Adrenal gland (tissue), 12 donors: Measurements from ENCODE around the gene RSKR. TPM values are rescaled to one million over a fixed set of nuclear protein-coding genes. Genes with fewer than 3 reads are reported as not detected.
A peak's percentile ranks its signal among the peaks of the same experiment; 100 is the strongest.
"Not testable (repeated sequence)": the region's sequence is repeated elsewhere in the genome, so short reads cannot be mapped to it uniquely, and the experiment has no call there.

ENCODE experiments used
- DNase-seq, 7 donors: peaks; one replicate each; pipeline ENCODE4 v3.0.0-alpha.2; 2019 to 2020
- H3K27ac ChIP-seq, 5 donors: fragments of 200-600 bp; sonication (generic) in 4 of 5; 1 replicate in 3 of 5; 2 replicates in 2 of 5; pipeline versions ENCODE4 v1.5.1 to v1.8.0; 2016 to 2020; ENCODE audit warnings: mild to moderate bottlenecking in 1 of 5
- H3K27me3 ChIP-seq: fragments of 200-600 bp; 2 replicates; pipeline ENCODE4 v1.8.0; 2021
- H3K36me3 ChIP-seq, 2 donors: fragments of 200-600 bp; replicated peaks in 1 of 2; 1 replicate in 1 of 2; 2 replicates in 1 of 2; pipeline versions ENCODE4 v1.5.1 to v1.8.0; 2018 to 2022
- H3K4me1 ChIP-seq, 2 donors: fragments of 200-600 bp; replicated peaks in 1 of 2; 1 replicate in 1 of 2; 2 replicates in 1 of 2; pipeline versions ENCODE4 v1.5.1 to v1.8.0; 2018 to 2021
- H3K4me3 ChIP-seq, 4 donors: fragments of 200-600 bp; sonication (generic) in 3 of 4; one replicate each; pipeline ENCODE4 v1.5.1; 2016 to 2018
- H3K9me3 ChIP-seq, 3 donors: fragments of 200-600 bp; sonication (generic) in 1 of 3; replicated peaks in 1 of 3; 1 replicate in 2 of 3; 2 replicates in 1 of 3; pipeline versions ENCODE4 v1.5.1 to v1.8.0; 2016 to 2021
- CTCF ChIP-seq, 6 experiments: fragments of 450-650 bp in 4 of 6; fragments of 200-600 bp in 2 of 6; sonication (generic) in 1 of 6; IDR thresholded peaks; 1 replicate in 5 of 6; 2 replicates in 1 of 6; pipeline versions ENCODE4 v1.5.1 to v1.8.0; 2016 to 2021; ENCODE audit warnings: antibody characterized with exemption in 6 of 6, mild to moderate bottlenecking in 2 of 6, moderate library complexity in 1 of 6
- POLR2A ChIP-seq, 2 donors: fragments of 450-650 bp; IDR thresholded peaks; one replicate each; pipeline ENCODE4 v1.6.1; 2017; ENCODE audit warnings: antibody characterized with exemption in 2 of 2, mild to moderate bottlenecking in 2 of 2, moderate library complexity in 1 of 2
- WGBS, 4 donors: extraction: QIAGEN DNeasy Blood & Tissue Kit in 2 of 4; methylation state at CpG; one replicate each; pipeline versions ENCODE4 v1.1.5 to v1.1.7; 2013 to 2017; 5-methylcytosine and 5-hydroxymethylcytosine counted together
- intact Hi-C, 2 donors: fragments of 100-400 bp; cut with DNase I; formaldehyde crosslinking; loops; one replicate each; pipeline versions ENCODE4 v1.14.1 to v1.15.0; 2022 to 2023
- polyA plus RNA-seq, 3 donors: library from polyadenylated mRNA; stranded (reverse); fragments of 200-250 nt in 2 of 3; fragments of 350-450 nt in 1 of 3; fragmentation: Illumina TruSeq in 1 of 3; extraction: RNeasy Lipid Tissue Mini Kit (QIAGEN cat#74804) in 1 of 3; gene quantifications; one replicate each; pipeline ENCODE4 v1.2.3, GENCODE V29; 2013 to 2014
- total RNA-seq, 9 donors: library from RNA; depleted of rRNA in 4 of 9; stranded (reverse); fragments of >200 nt in 4 of 9; fragments of 120-200 nt in 1 of 9; fragmentation: NEBNext Ultra II Directional in 1 of 9; extraction: Animal tissue kit (Norgen Biotek cat#: 25700) in 1 of 9; gene quantifications; one replicate each; pipeline versions ENCODE4 v1.1.0 to v1.2.4, GENCODE V29; 2013 to 2023
- donor health status: healthy with polysubstance abuse.
- donor health status: Bipolar disorder and iron deficiency.
- donor health status: DM: yes; HTN: yes; CAD: no.
- donor health status: DM: no; HTN: no; CAD: no.
- donor health status: DM: no; HTN: no; CAD: no.
- donor health status: DM: yes; HTN: yes; CAD: no.

RSKR gene
- total and polyA plus RNA-seq, 12 donors, result 1.1 to 12.3 (median 5.1) TPM

GRCh38 chr17:28661635-28662526, 47.9 kb upstream of the RSKR start, which contains the start of the genes SDF2 and SUPT6H:
TSS of gene SDF2 (minus strand) at chr17:28661906. CDS start at chr17:28661876, 30 bp downstream.
TSS of gene SUPT6H (plus strand) at chr17:28662205. CDS start at chr17:28673402, 11,197 bp downstream.
- Histone ChIP-seq H3K4me3 (peak within 1 kb of the TSS; percentile 50 to 97 (median 82)), H3K27me3 (no peaks in the 10 kb centered on the region), H3K36me3 (peaks cover 0 to 22% of the 10 kb centered on the region in 2 donors), H3K4me1 (peaks cover 0 to 45% of the 10 kb centered on the region in 2 donors), H3K9me3 (no peaks in the 10 kb centered on the region), H3K27ac (peak within 1 kb of the TSS; percentile 88 to 100 (median 98))
- WGBS, 4 donors, result 0 to 1% (median 1%) methylated on average over 25 to 66 of the region's 66 CpGs
- intact Hi-C loops, result no loop called here
- TF ChIP-seq CTCF (IDR thresholded peaks at IDR 0.05) (peak in 1 of 6 experiments; percentile 15), POLR2A (IDR thresholded peaks at IDR 0.05) (peak; percentile 77 to 83)
- DNase-seq, result peak; percentile 88 to 95 (median 92)

- DNase-seq, H3K27me3 ChIP-seq, H3K4me3 ChIP-seq, H3K9me3 ChIP-seq, H3K27ac ChIP-seq: not testable (repeated sequence)
- 87 to 98% (median 95%) methylated on average over 3 to 23 of the region's 23 CpGs for WGBS, 4 donors
- Histone ChIP-seq H3K36me3 (peaks cover 0 to 24% of the 10 kb centered on the region in 2 donors), H3K4me1 (peaks cover 0 to 31% of the 10 kb centered on the region in 2 donors)
- intact Hi-C loops, result loop anchor here in 1 of 2 donors (10.0 kb wide), 1 partner anchor 45 kb away; no protein-coding TSS in a partner anchor
Observed at GRCh38 chr17:28659497-28659881, 45.5 kb upstream of the RSKR start.

GRCh38 chr17:28658766-28659496, 44.9 kb upstream of the RSKR start:
- 95 to 99% (median 96%) methylated on average over 9 to 46 of the region's 46 CpGs for WGBS, 4 donors
- not testable (repeated sequence) for H3K9me3 ChIP-seq, H3K4me3 ChIP-seq, DNase-seq, H3K27ac ChIP-seq, H3K27me3 ChIP-seq
- Histone ChIP-seq H3K36me3 (peaks cover 0 to 27% of the 10 kb centered on the region in 2 donors), H3K4me1 (peaks cover 0 to 26% of the 10 kb centered on the region in 2 donors)
- intact Hi-C loops, result loop anchor here in 1 of 2 donors (10.0 kb wide), 1 partner anchor 46 kb away; no protein-coding TSS in a partner anchor

GRCh38 chr17:28658342-28658741, 44.4 kb upstream of the RSKR start:
- DNase-seq, H3K9me3 ChIP-seq, H3K27me3 ChIP-seq, H3K4me3 ChIP-seq: not testable (repeated sequence)
- H3K36me3 ChIP-seq, result peaks cover 0 to 32% of the 10 kb centered on the region in 2 donors
- 74 to 86% (median 84%) methylated on average over 5 to 8 of the region's 8 CpGs for WGBS, 4 donors
- H3K4me1 ChIP-seq, result peaks cover 0 to 20% of the 10 kb centered on the region in 2 donors
- peak overlapping the region in 1 of 5 donors; percentile 63 for H3K27ac ChIP-seq
- intact Hi-C loops, result loop anchor here in 1 of 2 donors (10.0 kb wide), 1 partner anchor 46 kb away; no protein-coding TSS in a partner anchor

- Histone ChIP-seq H3K27me3 (no peaks in the 10 kb centered on the region), H3K27ac (peak overlapping the region in 1 of 5 donors; percentile 63), H3K4me3 (no peak overlapping the region), H3K4me1 (peaks cover 0 to 14% of the 10 kb centered on the region in 2 donors), H3K36me3 (peaks cover 0 to 37% of the 10 kb centered on the region in 2 donors), H3K9me3 (no peaks in the 10 kb centered on the region)
- intact Hi-C loops, result loop anchor here in 1 of 2 donors (10.0 kb wide), 1 partner anchor 47 kb away; no protein-coding TSS in a partner anchor
- no peak for TF ChIP-seq CTCF (IDR thresholded peaks at IDR 0.05)
- WGBS, 4 donors, result 61 to 73% (median 69%) methylated on average over 5 of the region's 5 CpGs
- peak in 2 of 7 donors; percentile 29 to 51 for DNase-seq
Observed at GRCh38 chr17:28657756-28658155, 43.8 kb upstream of the RSKR start.
